Gastroesophageal sphincter (tissue), 4 donors: ENCODE measurements around the gene CGNL1. TPM values are rescaled to one million over a fixed set of nuclear protein-coding genes. Genes with fewer than 3 reads are reported as not detected.

Experiments used
- ATAC-seq: fragments of 150-250 bp; one replicate; pipeline ENCODE4 v1.9.1; 2016; ENCODE audit warnings: mild to moderate bottlenecking, moderate library complexity
- H3K27ac ChIP-seq, 4 donors: fragments of 200-600 bp; sonication (generic) in 3 of 4; 1 replicate in 3 of 4; 2 replicates in 1 of 4; pipeline ENCODE4 v1.5.1; 2016 to 2019
- H3K27me3 ChIP-seq: fragments of 200-600 bp; sonication (generic); one replicate; pipeline ENCODE4 v1.5.1; 2019
- H3K36me3 ChIP-seq, 2 donors: fragments of 200-600 bp; sonication (generic); one replicate each; pipeline ENCODE4 v1.5.1; 2019; ENCODE audit warnings: control low read depth in 1 of 2
- H3K4me1 ChIP-seq, 3 donors: fragments of 200-600 bp; sonication (generic); 1 replicate in 2 of 3; 2 replicates in 1 of 3; pipeline ENCODE4 v1.5.1; 2016 to 2019; ENCODE audit warnings: control low read depth in 2 of 3
- H3K4me3 ChIP-seq, 2 donors: fragments of 200-600 bp; sonication (generic); one replicate each; pipeline ENCODE4 v1.5.1; 2019; ENCODE audit warnings: mild to moderate bottlenecking in 1 of 2, moderate library complexity in 1 of 2
- H3K9me3 ChIP-seq, 3 donors: fragments of 200-600 bp; sonication (generic); one replicate each; pipeline ENCODE4 v1.5.1; 2017 to 2019; ENCODE audit warnings: control low read depth in 2 of 3
- CTCF ChIP-seq, 4 experiments: fragments of 200-600 bp in 2 of 4; fragments of 450-650 bp in 2 of 4; sonication (generic) in 1 of 4; IDR thresholded peaks; one replicate each; pipeline ENCODE4 v1.5.1; 2017 to 2019; ENCODE audit warnings: antibody characterized with exemption in 4 of 4, mild to moderate bottlenecking in 2 of 4, moderate library complexity in 2 of 4
- EP300 ChIP-seq: sonication (generic); formaldehyde crosslinking; IDR thresholded peaks from one replicate; pipeline ENCODE4 v1.6.1; 2017; ENCODE audit warnings: antibody characterized with exemption, mild to moderate bottlenecking
- POLR2A ChIP-seq, 2 donors: fragments of 450-650 bp; IDR thresholded peaks; one replicate each; pipeline ENCODE4 v1.6.1; 2017; ENCODE audit warnings: antibody characterized with exemption in 2 of 2, mild to moderate bottlenecking in 2 of 2, moderate library complexity in 1 of 2
- POLR2AphosphoS5 ChIP-seq: sonication (generic); formaldehyde crosslinking; IDR thresholded peaks from one replicate; pipeline ENCODE4 v1.6.1; 2017; ENCODE audit warnings: antibody characterized with exemption
- WGBS, 2 donors: methylation state at CpG; one replicate each; pipeline ENCODE4 v1.1.5; 2018; ENCODE audit warnings: low coverage in 1 of 2; 5-methylcytosine and 5-hydroxymethylcytosine counted together
- total RNA-seq, 4 donors: library from RNA; depleted of rRNA; stranded (reverse); fragments of >200 nt; gene quantifications; one replicate each; pipeline ENCODE4 v1.1.0, GENCODE V29; 2016

CGNL1 gene
- total RNA-seq, 4 donors from 2014 or later = 8.5 to 36.4 (median 16.7) TPM

GRCh38 chr15:57452090-57452754 is 75.9 kb downstream of the CGNL1 start:
- no peaks in the 10 kb centered on the region for H3K9me3 ChIP-seq
- H3K27ac ChIP-seq = no peak overlapping the region
- peaks cover 0 to 30% of the 10 kb centered on the region in 2 donors for H3K36me3 ChIP-seq
- H3K4me1 ChIP-seq = no peaks in the 10 kb centered on the region
- no peak for ATAC-seq
- 75 to 84% methylated on average over 7 to 11 of the region's 11 CpGs for WGBS, 2 donors
- no peaks in the 10 kb centered on the region for H3K27me3 ChIP-seq
- no peak overlapping the region for H3K4me3 ChIP-seq
- TF ChIP-seq CTCF (IDR thresholded peaks at IDR 0.05) (no peak), POLR2A (IDR thresholded peaks at IDR 0.05) (no peak), POLR2AphosphoS5 (no peak), EP300 (no peak)

DNA sequence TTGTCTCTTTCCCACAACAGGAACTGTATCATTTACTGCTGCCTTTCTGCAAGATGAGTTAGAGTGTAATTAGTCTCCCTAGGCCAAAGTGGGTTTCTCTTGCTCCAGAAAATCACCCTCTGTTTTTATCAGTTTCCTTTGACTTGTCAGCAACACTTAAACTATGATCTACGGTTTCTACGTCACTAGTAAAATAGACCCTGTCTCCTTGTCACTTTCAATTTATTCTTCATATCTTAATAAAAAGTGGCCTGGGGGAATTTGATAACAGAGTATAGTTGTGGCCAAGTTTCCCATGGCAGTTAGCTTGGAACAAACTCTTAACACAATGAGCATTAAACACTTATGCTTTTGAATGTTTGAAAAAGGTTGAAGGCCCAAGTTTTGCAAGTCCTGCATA is 79.6 kb downstream of the CGNL1 start:
- TF ChIP-seq EP300 (no peak), CTCF (IDR thresholded peaks at IDR 0.05) (no peak), POLR2AphosphoS5 (no peak), POLR2A (IDR thresholded peaks at IDR 0.05) (no peak)
- ATAC-seq = no peak
- Histone ChIP-seq H3K9me3 (no peaks in the 10 kb centered on the region), H3K27me3 (no peaks in the 10 kb centered on the region), H3K4me3 (no peak overlapping the region), H3K27ac (no peak overlapping the region), H3K36me3 (peaks cover 0 to 35% of the 10 kb centered on the region in 2 donors), H3K4me1 (no peaks in the 10 kb centered on the region)
- 61 to 100% methylated on average over 2 of the region's 2 CpGs for WGBS, 2 donors

DNA sequence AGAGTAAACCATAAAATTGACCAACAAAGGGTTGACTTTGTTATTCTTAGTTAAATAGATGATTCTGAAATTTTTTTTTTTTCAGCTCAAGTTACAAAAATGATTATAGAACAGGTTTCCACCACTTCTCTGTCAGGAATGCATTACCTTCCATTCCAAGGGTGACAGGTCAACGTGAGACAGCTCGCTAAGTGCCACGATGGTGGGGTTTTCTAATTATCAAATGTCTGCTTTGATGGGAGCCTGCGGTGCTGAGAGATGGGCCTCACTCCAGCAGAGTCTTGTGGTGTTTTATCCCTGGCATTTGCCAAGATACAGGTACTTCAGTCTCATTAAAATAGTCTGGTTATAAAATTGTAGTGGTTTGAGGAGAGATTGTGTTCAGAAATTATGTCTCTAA is 80.3 kb downstream of the CGNL1 start:
- Histone ChIP-seq H3K9me3 (no peaks in the 10 kb centered on the region), H3K27ac (no peak overlapping the region), H3K4me3 (no peak overlapping the region), H3K4me1 (no peaks in the 10 kb centered on the region), H3K27me3 (no peaks in the 10 kb centered on the region), H3K36me3 (peaks cover 0 to 38% of the 10 kb centered on the region in 2 donors)
- WGBS, 2 donors = 63 to 65% methylated on average over 4 of the region's 4 CpGs
- no peak for TF ChIP-seq POLR2A (IDR thresholded peaks at IDR 0.05)
- TF ChIP-seq CTCF (IDR thresholded peaks at IDR 0.05) = no peak
- no peak for ATAC-seq

GRCh38 chr15:57457726-57458125 is 81.4 kb downstream of the CGNL1 start:
- Histone ChIP-seq H3K4me1 (no peaks in the 10 kb centered on the region), H3K36me3 (peaks cover 0 to 33% of the 10 kb centered on the region in 2 donors), H3K9me3 (no peaks in the 10 kb centered on the region), H3K4me3 (no peak overlapping the region), H3K27me3 (no peaks in the 10 kb centered on the region), H3K27ac (no peak overlapping the region)
- WGBS, 2 donors = 88 to 100% methylated on average over 2 to 3 of the region's 3 CpGs
- no peak for TF ChIP-seq EP300
- TF ChIP-seq POLR2A (IDR thresholded peaks at IDR 0.05) = no peak
- no peak for TF ChIP-seq POLR2AphosphoS5
- no peak for TF ChIP-seq CTCF (IDR thresholded peaks at IDR 0.05)
- no peak for ATAC-seq

GRCh38 chr15:57458356-57458781 is 82.1 kb downstream of the CGNL1 start:
- ATAC-seq = no peak
- Histone ChIP-seq H3K27me3 (no peaks in the 10 kb centered on the region), H3K4me3 (no peak overlapping the region), H3K4me1 (no peaks in the 10 kb centered on the region), H3K27ac (no peak overlapping the region), H3K9me3 (no peaks in the 10 kb centered on the region), H3K36me3 (peaks cover 0 to 30% of the 10 kb centered on the region in 2 donors)
- TF ChIP-seq EP300 = no peak
- TF ChIP-seq CTCF (IDR thresholded peaks at IDR 0.05) = no peak
- no peak for TF ChIP-seq POLR2AphosphoS5
- TF ChIP-seq POLR2A (IDR thresholded peaks at IDR 0.05) = no peak
- WGBS, 2 donors = 45 to 73% methylated on average over 5 to 7 of the region's 7 CpGs
